Nephron progenitor cell (in vitro differentiated cells): ENCODE data around the gene UBAC2.
A peak's percentile ranks its signal among the peaks of the same experiment; 100 is the strongest.

Source experiments
- DNase-seq: peaks from one replicate; pipeline ENCODE4 v3.0.0; 2021
- H3K27ac Mint-ChIP-seq: 2 replicates; pipeline ENCODE4 v1.8.0; 2021; ENCODE audit warnings: mild to moderate bottlenecking, moderate library complexity, mixed read lengths
- H3K27me3 Mint-ChIP-seq: 2 replicates; pipeline ENCODE4 v1.8.0; 2021; ENCODE audit warnings: mild to moderate bottlenecking, low read depth, mixed read lengths; ENCODE audit not compliant: poor library complexity
- H3K36me3 Mint-ChIP-seq: 2 replicates; pipeline ENCODE4 v1.8.0; 2021; ENCODE audit warnings: low read depth, mixed read lengths
- H3K4me1 Mint-ChIP-seq: 2 replicates; pipeline ENCODE4 v1.8.0; 2021; ENCODE audit warnings: mixed read lengths
- H3K4me3 Mint-ChIP-seq: 2 replicates; pipeline ENCODE4 v1.8.0; 2021; ENCODE audit warnings: mild to moderate bottlenecking, moderate library complexity, mixed read lengths
- H3K9me3 Mint-ChIP-seq: 2 replicates; pipeline ENCODE4 v1.8.0; 2021; ENCODE audit warnings: mild to moderate bottlenecking, moderate library complexity, mixed read lengths
- CTCF ChIP-seq: fragments of 200-600 bp; sonication (generic); IDR thresholded peaks from 2 replicates; pipeline ENCODE4 v1.5.0; 2021; ENCODE audit warnings: antibody characterized with exemption

The UBAC2 gene

GRCh38 chr13:99264051-99264450 is 63.4 kb downstream of the UBAC2 start:
- Mint-ChIP-seq H3K9me3 (no peaks in the 10 kb centered on the region), H3K4me3 (no peak overlapping the region), H3K4me1 (peaks cover 17% of the 10 kb centered on the region), H3K36me3 (no peaks in the 10 kb centered on the region), H3K27me3 (no peaks in the 10 kb centered on the region), H3K27ac (peak overlapping the region; percentile 93)
- TF ChIP-seq CTCF: no peak
- no peak for DNase-seq

GRCh38 chr13:99265162-99265800 is 64.6 kb downstream of the UBAC2 start:
- Mint-ChIP-seq H3K27me3 (no peaks in the 10 kb centered on the region), H3K9me3 (no peaks in the 10 kb centered on the region), H3K36me3 (peaks cover 1% of the 10 kb centered on the region), H3K27ac (peak overlapping the region; percentile 52), H3K4me1 (peaks cover 17% of the 10 kb centered on the region), H3K4me3 (no peak overlapping the region)
- no peak for TF ChIP-seq CTCF
- DNase-seq: no peak

- Mint-ChIP-seq H3K27me3 (no peaks in the 10 kb centered on the region), H3K27ac (no peak overlapping the region), H3K4me3 (no peak overlapping the region), H3K36me3 (peaks cover 8% of the 10 kb centered on the region), H3K9me3 (no peaks in the 10 kb centered on the region), H3K4me1 (peaks cover 17% of the 10 kb centered on the region)
- peak; percentile 49 for TF ChIP-seq CTCF
- DNase-seq: no peak
Observed at GRCh38 chr13:99265821-99266426, 65.3 kb downstream of the UBAC2 start.

GRCh38 chr13:99266827-99267226 is 66.2 kb downstream of the UBAC2 start:
- H3K9me3 Mint-ChIP-seq: peaks cover 9% of the 10 kb centered on the region
- H3K27me3 Mint-ChIP-seq: no peaks in the 10 kb centered on the region
- no peak overlapping the region for H3K4me3 Mint-ChIP-seq
- TF ChIP-seq CTCF: no peak
- H3K4me1 Mint-ChIP-seq: peaks cover 17% of the 10 kb centered on the region
- peaks cover 17% of the 10 kb centered on the region for H3K36me3 Mint-ChIP-seq
- DNase-seq: no peak
- H3K27ac Mint-ChIP-seq: peak overlapping the region; percentile 65

- Mint-ChIP-seq H3K27ac (no peak overlapping the region), H3K9me3 (peaks cover 17% of the 10 kb centered on the region), H3K4me1 (peaks cover 17% of the 10 kb centered on the region), H3K36me3 (peaks cover 28% of the 10 kb centered on the region), H3K4me3 (no peak overlapping the region), H3K27me3 (no peaks in the 10 kb centered on the region)
- TF ChIP-seq CTCF: no peak
- no peak for DNase-seq
Observed at GRCh38 chr13:99267927-99268326, 67.3 kb downstream of the UBAC2 start.

- peaks cover 37% of the 10 kb centered on the region for H3K36me3 Mint-ChIP-seq
- H3K27me3 Mint-ChIP-seq: no peaks in the 10 kb centered on the region
- H3K4me1 Mint-ChIP-seq: peaks cover 9% of the 10 kb centered on the region
- H3K27ac Mint-ChIP-seq: peak overlapping the region; percentile 10
- no peak overlapping the region for H3K4me3 Mint-ChIP-seq
- DNase-seq: no peak
- TF ChIP-seq CTCF: no peak
- H3K9me3 Mint-ChIP-seq: peaks cover 17% of the 10 kb centered on the region
Observed at GRCh38 chr13:99268822-99269221, 68.2 kb downstream of the UBAC2 start.
